ENCODE data around the gene SF3B1.

The SF3B1 gene

DNA sequence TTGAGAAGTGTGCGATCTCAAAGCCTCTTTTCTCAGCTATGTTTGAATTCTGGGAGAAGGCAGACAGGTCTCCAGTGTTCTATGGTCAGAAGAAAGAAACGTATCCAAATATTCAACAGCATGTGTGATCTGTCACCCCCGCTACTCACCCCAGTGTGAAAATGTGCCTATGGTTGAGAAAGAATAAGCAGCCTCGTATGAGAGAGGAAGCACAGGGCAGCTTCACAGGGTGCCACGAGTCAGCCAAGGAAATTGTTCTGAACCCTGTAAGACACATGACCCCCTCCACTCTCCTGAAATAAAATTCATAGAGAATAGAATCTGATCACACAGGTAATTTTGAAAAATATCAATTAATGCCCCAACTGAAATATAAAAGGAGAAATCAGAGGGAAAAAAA lies 8.0 kb upstream of the SF3B1 start:
- TF ChIP-seq FOXP2 (optimal IDR thresholded peaks at IDR 0.05; ENCODE audit: borderline replicate concordance, extremely low read depth, extremely low read length, insufficient read depth) (no peak), POLR2AphosphoS5 (IDR thresholded peaks at IDR 0.05; ENCODE audit: low read depth, low read length) (no peak)
- TF ChIP-seq, protein P1, sequence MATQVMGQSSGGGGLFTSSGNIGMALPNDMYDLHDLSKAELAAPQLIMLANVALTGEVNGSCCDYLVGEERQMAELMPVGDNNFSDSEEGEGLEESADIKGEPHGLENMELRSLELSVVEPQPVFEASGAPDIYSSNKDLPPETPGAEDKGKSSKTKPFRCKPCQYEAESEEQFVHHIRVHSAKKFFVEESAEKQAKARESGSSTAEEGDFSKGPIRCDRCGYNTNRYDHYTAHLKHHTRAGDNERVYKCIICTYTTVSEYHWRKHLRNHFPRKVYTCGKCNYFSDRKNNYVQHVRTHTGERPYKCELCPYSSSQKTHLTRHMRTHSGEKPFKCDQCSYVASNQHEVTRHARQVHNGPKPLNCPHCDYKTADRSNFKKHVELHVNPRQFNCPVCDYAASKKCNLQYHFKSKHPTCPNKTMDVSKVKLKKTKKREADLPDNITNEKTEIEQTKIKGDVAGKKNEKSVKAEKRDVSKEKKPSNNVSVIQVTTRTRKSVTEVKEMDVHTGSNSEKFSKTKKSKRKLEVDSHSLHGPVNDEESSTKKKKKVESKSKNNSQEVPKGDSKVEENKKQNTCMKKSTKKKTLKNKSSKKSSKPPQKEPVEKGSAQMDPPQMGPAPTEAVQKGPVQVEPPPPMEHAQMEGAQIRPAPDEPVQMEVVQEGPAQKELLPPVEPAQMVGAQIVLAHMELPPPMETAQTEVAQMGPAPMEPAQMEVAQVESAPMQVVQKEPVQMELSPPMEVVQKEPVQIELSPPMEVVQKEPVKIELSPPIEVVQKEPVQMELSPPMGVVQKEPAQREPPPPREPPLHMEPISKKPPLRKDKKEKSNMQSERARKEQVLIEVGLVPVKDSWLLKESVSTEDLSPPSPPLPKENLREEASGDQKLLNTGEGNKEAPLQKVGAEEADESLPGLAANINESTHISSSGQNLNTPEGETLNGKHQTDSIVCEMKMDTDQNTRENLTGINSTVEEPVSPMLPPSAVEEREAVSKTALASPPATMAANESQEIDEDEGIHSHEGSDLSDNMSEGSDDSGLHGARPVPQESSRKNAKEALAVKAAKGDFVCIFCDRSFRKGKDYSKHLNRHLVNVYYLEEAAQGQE (IDR thresholded peaks at IDR 0.05; ENCODE audit: insufficient read depth in 1 of 2, low read depth in 2 of 2, low read length in 2 of 2): no peak

DNA sequence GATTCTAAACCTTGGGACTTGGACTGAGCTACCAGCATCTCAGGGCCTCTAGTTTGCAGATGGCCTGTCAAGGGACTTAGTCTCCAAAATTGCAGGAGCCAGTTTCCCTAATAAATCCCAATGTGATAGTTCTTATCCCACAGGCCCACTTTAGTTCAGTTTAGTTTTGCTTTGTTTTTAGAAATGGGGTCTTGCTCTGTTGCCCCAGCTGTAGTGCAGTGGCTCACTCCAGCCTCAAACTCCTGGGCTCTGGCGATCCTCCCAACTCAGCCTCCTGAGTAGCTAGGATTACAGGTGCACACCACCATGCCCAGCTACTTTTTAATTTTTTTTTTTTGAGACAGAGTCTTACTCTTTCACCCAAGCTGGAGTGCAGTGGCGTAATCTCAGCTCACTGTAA lies 2.6 kb upstream of the SF3B1 start:
- TF ChIP-seq, protein P1 (IDR thresholded peaks at IDR 0.05; ENCODE audit: insufficient read depth in 1 of 2, low read depth in 2 of 2, low read length in 2 of 2): no peak
- TF ChIP-seq POLR2AphosphoS5 (IDR thresholded peaks at IDR 0.05; ENCODE audit: low read depth, low read length) (no peak), FOXP2 (optimal IDR thresholded peaks at IDR 0.05; ENCODE audit: borderline replicate concordance, extremely low read depth, extremely low read length, insufficient read depth) (no peak), TAF1 (IDR thresholded peaks at IDR 0.05; ENCODE audit: borderline replicate concordance, insufficient read depth, low read length) (no peak), SIN3A (IDR thresholded peaks at IDR 0.05; ENCODE audit: borderline replicate concordance, insufficient read depth, low read length) (no peak)

GRCh38 chr2:197435598-197436420 lies 981 bp upstream of the SF3B1 start:
- TF ChIP-seq FOXP2 (optimal IDR thresholded peaks at IDR 0.05; ENCODE audit: borderline replicate concordance, extremely low read depth, extremely low read length, insufficient read depth) (no peak), TAF1 (IDR thresholded peaks at IDR 0.05; ENCODE audit: borderline replicate concordance, insufficient read depth, low read length) (no peak), POLR2AphosphoS5 (IDR thresholded peaks at IDR 0.05; ENCODE audit: low read depth, low read length) (no peak), SIN3A (IDR thresholded peaks at IDR 0.05; ENCODE audit: borderline replicate concordance, insufficient read depth, low read length) (no peak)
- TF ChIP-seq, protein P1 (IDR thresholded peaks at IDR 0.05; ENCODE audit: insufficient read depth in 1 of 2, low read depth in 2 of 2, low read length in 2 of 2): no peak

GRCh38 chr2:197433780-197434438 lies 919 bp downstream of the SF3B1 start:
- TF ChIP-seq, protein P1 (IDR thresholded peaks at IDR 0.05; ENCODE audit: insufficient read depth in 1 of 2, low read depth in 2 of 2, low read length in 2 of 2): no peak
- TF ChIP-seq FOXP2 (optimal IDR thresholded peaks at IDR 0.05; ENCODE audit: borderline replicate concordance, extremely low read depth, extremely low read length, insufficient read depth): no peak
- TF ChIP-seq POLR2AphosphoS5 (IDR thresholded peaks at IDR 0.05; ENCODE audit: low read depth, low read length): no peak
- no peak for TF ChIP-seq SIN3A (IDR thresholded peaks at IDR 0.05; ENCODE audit: borderline replicate concordance, insufficient read depth, low read length)
- no peak for TF ChIP-seq TAF1 (IDR thresholded peaks at IDR 0.05; ENCODE audit: borderline replicate concordance, insufficient read depth, low read length)
